Endothelial cell (in vitro differentiated cells): ENCODE measurements around the gene BARHL2. TPM values are rescaled to one million over a fixed set of nuclear protein-coding genes. Genes with fewer than 3 reads are reported as not detected.

Experiments
- DNase-seq: peaks from one replicate; pipeline ENCODE4 v3.0.0; 2021; ENCODE audit warnings: low spot score
- H3K27ac Mint-ChIP-seq: one replicate; pipeline ENCODE4 v1.8.0; 2021; ENCODE audit warnings: mixed read lengths, inconsistent platforms; ENCODE audit not compliant: unreplicated experiment
- H3K27me3 Mint-ChIP-seq: one replicate; pipeline ENCODE4 v1.8.0; 2021; ENCODE audit warnings: mild to moderate bottlenecking, moderate library complexity, mixed read lengths, inconsistent platforms; ENCODE audit not compliant: unreplicated experiment
- H3K36me3 Mint-ChIP-seq: one replicate; pipeline ENCODE4 v1.8.0; 2021; ENCODE audit warnings: mild to moderate bottlenecking, low read depth, mixed read lengths, inconsistent platforms; ENCODE audit not compliant: unreplicated experiment
- H3K4me1 Mint-ChIP-seq: one replicate; pipeline ENCODE4 v1.8.0; 2021; ENCODE audit warnings: mild to moderate bottlenecking, mixed read lengths, inconsistent platforms; ENCODE audit not compliant: unreplicated experiment
- H3K4me3 Mint-ChIP-seq: one replicate; pipeline ENCODE4 v1.8.0; 2021; ENCODE audit warnings: mild to moderate bottlenecking, mixed read lengths, inconsistent platforms; ENCODE audit not compliant: unreplicated experiment
- H3K9me3 Mint-ChIP-seq: one replicate; pipeline ENCODE4 v1.8.0; 2021; ENCODE audit warnings: mixed read lengths, inconsistent platforms; ENCODE audit not compliant: unreplicated experiment
- CTCF ChIP-seq: fragments of 200-600 bp; sonication (generic); IDR thresholded peaks from one replicate; pipeline ENCODE4 v1.5.0; 2021; ENCODE audit warnings: antibody characterized with exemption; ENCODE audit not compliant: unreplicated experiment
- total RNA-seq: library from RNA; stranded (reverse); fragmentation: NEBNext Ultra II Directional; extraction: Animal tissue kit (Norgen Biotek cat#: 25700); gene quantifications from one replicate; pipeline ENCODE4 v1.2.1, GENCODE V29; 2021; ENCODE audit not compliant: unreplicated experiment

BARHL2 gene
- total RNA-seq, 1 donor from 2014 or later = not detected

DNA sequence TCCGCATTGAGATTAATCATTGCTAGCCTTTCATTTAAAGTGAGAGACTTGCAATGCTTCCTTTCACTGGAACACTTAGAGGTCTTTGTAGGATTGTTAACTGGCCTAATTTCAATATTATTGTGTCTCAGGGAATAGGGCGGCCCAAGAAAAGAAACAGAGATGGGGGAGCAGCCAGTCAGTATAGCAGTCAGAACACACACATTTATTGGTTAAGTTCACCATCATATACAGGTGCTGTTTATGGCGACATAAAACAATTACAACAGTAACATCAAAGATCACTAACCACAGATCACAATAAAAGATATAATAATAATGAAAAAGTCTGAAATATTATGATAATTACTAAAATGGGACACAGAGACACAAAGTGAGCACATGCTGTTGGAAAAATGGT is 29.4 kb downstream of the BARHL2 start:
- Mint-ChIP-seq H3K4me3 (no peak overlapping the region), H3K9me3 (no peaks in the 10 kb centered on the region), H3K27me3 (no peaks in the 10 kb centered on the region), H3K4me1 (no peaks in the 10 kb centered on the region), H3K27ac (no peak overlapping the region), H3K36me3 (no peaks in the 10 kb centered on the region)
- no peak for DNase-seq
- TF ChIP-seq CTCF = no peak

- Mint-ChIP-seq H3K4me3 (no peak overlapping the region), H3K27me3 (no peaks in the 10 kb centered on the region), H3K9me3 (no peaks in the 10 kb centered on the region)
Measured at GRCh38 chr1:90675161-90675847, 41.8 kb downstream of the BARHL2 start.

DNA sequence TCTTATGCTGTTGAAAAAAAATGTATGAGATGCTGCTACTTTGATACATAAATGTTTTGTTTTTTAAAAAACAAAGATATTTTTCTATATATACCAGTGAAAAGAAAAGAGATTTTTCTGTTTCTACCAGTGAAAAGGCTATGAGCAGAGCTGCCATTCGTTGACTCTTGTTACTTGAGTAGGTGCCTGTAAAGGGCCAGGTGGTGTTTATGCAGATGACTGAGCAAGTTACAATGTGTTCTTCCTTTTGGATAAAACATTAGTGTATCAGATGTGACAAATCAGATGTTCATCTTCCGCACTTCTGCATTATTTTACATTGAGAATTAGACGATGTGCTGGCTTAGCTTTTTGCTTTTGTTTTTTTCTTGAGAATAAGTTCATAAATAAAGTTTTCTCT is 45.4 kb downstream of the BARHL2 start:
- H3K4me1 Mint-ChIP-seq = no peaks in the 10 kb centered on the region
- no peaks in the 10 kb centered on the region for H3K9me3 Mint-ChIP-seq
- no peak for TF ChIP-seq CTCF
- no peak overlapping the region for H3K4me3 Mint-ChIP-seq
- no peaks in the 10 kb centered on the region for H3K27me3 Mint-ChIP-seq
- no peaks in the 10 kb centered on the region for H3K36me3 Mint-ChIP-seq
- no peak overlapping the region for H3K27ac Mint-ChIP-seq
- DNase-seq = no peak

More at GRCh38 chr1:90675161-90675847, 41.8 kb downstream of the BARHL2 start:
- no peaks in the 10 kb centered on the region for H3K36me3 Mint-ChIP-seq
- H3K27ac Mint-ChIP-seq = no peak overlapping the region
- TF ChIP-seq CTCF = no peak
- DNase-seq = no peak
- no peaks in the 10 kb centered on the region for H3K4me1 Mint-ChIP-seq

DNA sequence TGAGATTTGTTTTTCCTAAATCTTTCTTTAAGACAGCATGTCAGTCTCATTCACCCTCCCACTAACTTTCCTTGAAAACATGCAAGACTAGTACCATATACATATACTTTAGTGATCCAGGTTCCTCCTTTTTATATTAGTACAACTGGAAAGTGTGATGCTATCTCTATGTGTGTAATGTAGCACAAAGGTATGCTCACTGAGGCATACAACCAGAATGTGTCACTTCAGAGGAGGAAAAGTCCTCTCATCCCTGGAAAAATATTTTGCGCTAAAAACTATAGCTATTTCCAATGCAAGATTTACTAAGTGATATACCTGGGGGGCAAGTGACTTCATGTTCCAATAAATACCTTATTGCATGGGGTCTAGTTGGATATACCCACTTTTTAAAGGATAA is 45.9 kb downstream of the BARHL2 start:
- no peaks in the 10 kb centered on the region for H3K4me1 Mint-ChIP-seq
- H3K27me3 Mint-ChIP-seq = no peaks in the 10 kb centered on the region
- H3K27ac Mint-ChIP-seq = no peak overlapping the region
- H3K4me3 Mint-ChIP-seq = no peak overlapping the region
- DNase-seq = no peak
- no peaks in the 10 kb centered on the region for H3K9me3 Mint-ChIP-seq
- no peak for TF ChIP-seq CTCF
- H3K36me3 Mint-ChIP-seq = no peaks in the 10 kb centered on the region
